K562 (cell line): ENCODE data around the gene GABRD. TPM values are rescaled to one million over a fixed set of nuclear protein-coding genes. Genes with fewer than 3 reads are reported as not detected.
A peak's percentile ranks its signal among the peaks of the same experiment; 100 is the strongest.
"Not testable (repeated sequence)": the region's sequence is repeated elsewhere in the genome, so short reads cannot be mapped to it uniquely, and the experiment has no call there.

ENCODE experiments used
- CBX3 ChIP-seq, 2 experiments: IDR thresholded peaks; 1 replicate in 1 of 2; 2 replicates in 1 of 2; pipeline ENCODE4 v1.6.1; 2012; ENCODE audit warnings: inconsistent platforms in 2 of 2, low read length in 2 of 2, borderline replicate concordance in 1 of 2, control low read depth in 1 of 2
- USF2 ChIP-seq: sonication (generic); formaldehyde crosslinking; IDR thresholded peaks from 2 replicates; pipeline ENCODE4 v1.5.0; 2020; ENCODE audit warnings: missing genetic modification reagents
- ZBTB40 ChIP-seq, 2 experiments: fragments of 450-650 bp in 1 of 2; sonication (generic) in 1 of 2; formaldehyde crosslinking in 1 of 2; IDR thresholded peaks; 2 replicates each; pipeline versions ENCODE4 v1.7.1 to v1.9.0; 2016 to 2022; ENCODE audit warnings: inconsistent platforms in 1 of 2, mild to moderate bottlenecking in 1 of 2, missing genetic modification reagents in 1 of 2
- polyA plus RNA-seq, 8 experiments: library from polyadenylated mRNA; depleted of rRNA in 4 of 8; stranded (reverse) in 5 of 8; unstranded in 3 of 8; fragments of >200 nt; fragmentation: Nextera tagmentation in 2 of 8; fragmentation: Illumina TruSeq in 1 of 8; extraction: Ambion mirVana in 2 of 8; extraction: Trizol in 1 of 8; gene quantifications; 2 replicates each; pipeline versions ENCODE4 v1.2.1 to v1.2.3, GENCODE V29; 2011 to 2014; ENCODE audit warnings: inconsistent platforms in 1 of 8, missing spikeins in 1 of 8
- total RNA-seq, 7 experiments: library from RNA; depleted of rRNA in 6 of 7; stranded (reverse); fragments of >200 nt in 6 of 7; fragmentation: Illumina TruSeq in 2 of 7; extraction: Trizol in 2 of 7; gene quantifications; 2 replicates each; pipeline versions ENCODE4 v1.2.1 to v1.2.3, GENCODE V29; 2011 to 2021; ENCODE audit warnings: low replicate concordance in 1 of 7

The GABRD gene
- total and polyA plus RNA-seq, 9 of the 15 experiments (the other 6 are each of a cell fraction or from before 2014, with no cell fraction given): 0.07 TPM; not detected in 8

- TF ChIP-seq ZBTB40 (IDR thresholded peaks at IDR 0.05): not testable (repeated sequence)
- TF ChIP-seq ZBTB40 (CRISPR knock-in tag; IDR thresholded peaks at IDR 0.05) (peak; percentile 38; the same call in 1 of the 2 replicates), CBX3 (IDR thresholded peaks at IDR 0.05; ENCODE audit: borderline replicate concordance in 1 of 2, low read length in 2 of 2) (0 out of 3 replicates have a peak, but pooled peaks of 1 of the 2 experiments have one; percentile 47), USF2 (CRISPR knock-in tag) (peak; percentile 56)
Measured at GRCh38 chr1:1978690-1979481, 40.3 kb upstream of the GABRD start (continued).
